Activated naive CD4-positive, alpha-beta T cell treated with anti-CD3 and anti-CD28 coated beads for 36 hours (primary cell): ENCODE data around the gene MCMBP. TPM values are rescaled to one million over a fixed set of nuclear protein-coding genes. Genes with fewer than 3 reads are reported as not detected.
"Not testable (repeated sequence)": the region's sequence is repeated elsewhere in the genome, so short reads cannot be mapped to it uniquely, and the experiment has no call there.

Experiments
- CTCF ChIA-PET: fragments of 350-600 bp; sonication (Branson Sonifier 250); formaldehyde crosslinking; loops from one replicate; lab custom pipeline; 2021; ENCODE audit warnings: antibody characterized with exemption; lab: Charles Lee
- DNase-seq: peaks from one replicate; pipeline ENCODE4 v3.0.0-alpha.2; 2020
- H3K27ac Mint-ChIP-seq: one replicate; pipeline ENCODE4 v1.8.0; 2021; ENCODE audit warnings: mild to moderate bottlenecking, mixed read lengths
- H3K27me3 Mint-ChIP-seq: one replicate; pipeline ENCODE4 v1.8.0; 2021; ENCODE audit warnings: low read depth, mixed read lengths
- H3K36me3 Mint-ChIP-seq: one replicate; pipeline ENCODE4 v1.8.0; 2021; ENCODE audit warnings: low read depth, mixed read lengths
- H3K4me1 Mint-ChIP-seq: one replicate; pipeline ENCODE4 v1.8.0; 2021; ENCODE audit warnings: low read depth, mixed read lengths
- H3K4me3 Mint-ChIP-seq: one replicate; pipeline ENCODE4 v1.8.0; 2021; ENCODE audit warnings: mild to moderate bottlenecking, moderate library complexity, mixed read lengths
- H3K9me3 Mint-ChIP-seq: one replicate; pipeline ENCODE4 v1.8.0; 2021; ENCODE audit warnings: mixed read lengths
- intact Hi-C: fragments of 100-400 bp; cut with micrococcal nuclease; formaldehyde crosslinking; loops from one replicate; pipeline ENCODE4 v1.15.1; 2023
- total RNA-seq, 2 experiments: library from RNA; stranded (reverse); gene quantifications; one replicate each; pipeline ENCODE4 v1.2.3, GENCODE V29; 2021

The MCMBP gene
- total RNA-seq, 2 experiments from 2014 or later, result 76.9 to 77.7 TPM

DNA sequence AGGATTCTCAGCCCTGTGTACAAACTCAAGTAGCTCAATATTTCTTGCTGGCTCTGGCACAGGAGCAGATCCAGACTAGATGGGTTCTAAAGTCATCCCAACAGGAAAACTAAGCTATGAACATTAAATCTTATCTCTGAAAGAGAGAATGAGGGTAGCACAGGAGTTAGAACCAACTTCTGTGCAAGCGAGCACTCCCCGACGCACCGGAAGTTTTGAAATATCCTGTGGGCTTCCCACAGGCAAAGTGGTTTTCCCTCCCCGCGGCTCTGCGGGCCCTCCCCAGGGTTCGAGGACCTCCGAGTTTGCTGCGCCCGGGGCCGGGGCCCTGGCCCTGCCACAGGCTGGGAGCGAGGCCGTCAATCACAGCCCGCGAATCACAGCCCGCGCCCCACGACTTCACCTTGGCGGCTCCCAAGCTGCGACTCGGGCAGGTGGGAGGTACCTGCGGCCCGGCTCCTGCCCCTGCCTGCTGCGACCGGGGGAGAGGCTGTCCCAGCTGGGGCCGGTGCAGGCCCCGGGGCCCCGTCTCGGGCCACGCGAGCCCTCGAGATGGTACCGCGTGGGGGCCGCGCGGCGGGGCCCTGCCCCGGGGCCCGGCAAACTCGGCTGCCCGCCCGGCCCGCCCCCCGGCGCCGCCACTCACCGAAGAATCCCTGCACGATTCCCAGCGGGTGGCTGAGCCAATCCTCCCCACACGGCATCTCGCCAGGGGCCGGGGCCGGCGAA lies 598 bp downstream of the MCMBP start:
- DNase-seq, result peak; percentile 68
- peak overlapping the region; percentile 86 for H3K27ac Mint-ChIP-seq
- peak overlapping the region; percentile 83 for H3K4me3 Mint-ChIP-seq
- H3K27me3 Mint-ChIP-seq, result no peaks in the 10 kb centered on the region
- CTCF ChIA-PET, result interaction anchor here (0.5 to 3.4 kb wide), 11 partner anchors 9 to 240 kb away, joined by 3 to 28 read pairs (median 3); partner anchors contain the start of gene SEC23IP
- H3K4me1 Mint-ChIP-seq, result peaks cover 44% of the 10 kb centered on the region
- intact Hi-C loops, result loop anchor here (1.0 to 2.0 kb wide), 7 partner anchors 13 to 1117 kb away; partner anchors contain the start of genes CACUL1, RGS10 and TIAL1
- no peaks in the 10 kb centered on the region for H3K9me3 Mint-ChIP-seq
- peaks cover 7% of the 10 kb centered on the region for H3K36me3 Mint-ChIP-seq

- peaks cover 21% of the 10 kb centered on the region for H3K36me3 Mint-ChIP-seq
- CTCF ChIA-PET, result interaction anchor here (1.5 kb wide), 1 partner anchor 10 kb away, joined by 8 read pairs; no protein-coding TSS in a partner anchor
- peak overlapping the region; percentile 7 for H3K4me3 Mint-ChIP-seq
- H3K27ac Mint-ChIP-seq, H3K27me3 Mint-ChIP-seq, DNase-seq, intact Hi-C loops, H3K9me3 Mint-ChIP-seq: not testable (repeated sequence)
- H3K4me1 Mint-ChIP-seq, result peaks cover 61% of the 10 kb centered on the region
Measured at GRCh38 chr10:119869398-119869797, 3.2 kb downstream of the MCMBP start.

DNA sequence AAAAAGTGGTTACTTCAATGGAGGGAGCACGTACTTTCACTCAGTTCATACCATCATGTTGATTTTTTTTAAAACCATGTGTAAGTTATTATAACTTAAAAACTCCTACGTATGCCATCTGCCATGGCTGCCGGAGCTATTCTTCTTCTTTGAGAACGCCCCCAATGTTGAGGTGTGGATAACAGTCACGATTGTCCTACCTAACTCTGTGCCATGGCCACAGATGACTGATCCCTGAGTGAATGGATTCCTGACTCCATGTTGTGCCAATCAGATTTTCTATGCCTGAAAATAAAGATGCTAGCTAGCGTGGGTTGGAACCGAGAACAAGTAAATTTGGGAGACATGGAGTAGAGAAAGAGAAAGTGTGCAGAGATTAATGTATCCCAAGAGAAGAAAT lies 5.3 kb downstream of the MCMBP start:
- Mint-ChIP-seq H3K36me3 (peaks cover 26% of the 10 kb centered on the region), H3K4me3 (no peak overlapping the region), H3K4me1 (peaks cover 66% of the 10 kb centered on the region), H3K27me3 (no peaks in the 10 kb centered on the region), H3K9me3 (no peaks in the 10 kb centered on the region), H3K27ac (no peak overlapping the region)
- CTCF ChIA-PET, result interaction anchor here (0.6 to 1.9 kb wide), 4 partner anchors 8 to 283 kb away, joined by 3 to 9 read pairs (median 4); no protein-coding TSS in a partner anchor
- DNase-seq, result no peak
- intact Hi-C loops, result no loop called here

GRCh38 chr10:119865699-119866240 lies 6.9 kb downstream of the MCMBP start:
- H3K36me3 Mint-ChIP-seq, result peaks cover 26% of the 10 kb centered on the region
- peaks cover 68% of the 10 kb centered on the region for H3K4me1 Mint-ChIP-seq
- H3K4me3 Mint-ChIP-seq, result no peak overlapping the region
- H3K27me3 Mint-ChIP-seq, result no peaks in the 10 kb centered on the region
- H3K27ac Mint-ChIP-seq, result no peak overlapping the region
- H3K9me3 Mint-ChIP-seq, result no peaks in the 10 kb centered on the region
- CTCF ChIA-PET, result no interaction called here
- intact Hi-C loops, result no loop called here
- DNase-seq, result no peak

DNA sequence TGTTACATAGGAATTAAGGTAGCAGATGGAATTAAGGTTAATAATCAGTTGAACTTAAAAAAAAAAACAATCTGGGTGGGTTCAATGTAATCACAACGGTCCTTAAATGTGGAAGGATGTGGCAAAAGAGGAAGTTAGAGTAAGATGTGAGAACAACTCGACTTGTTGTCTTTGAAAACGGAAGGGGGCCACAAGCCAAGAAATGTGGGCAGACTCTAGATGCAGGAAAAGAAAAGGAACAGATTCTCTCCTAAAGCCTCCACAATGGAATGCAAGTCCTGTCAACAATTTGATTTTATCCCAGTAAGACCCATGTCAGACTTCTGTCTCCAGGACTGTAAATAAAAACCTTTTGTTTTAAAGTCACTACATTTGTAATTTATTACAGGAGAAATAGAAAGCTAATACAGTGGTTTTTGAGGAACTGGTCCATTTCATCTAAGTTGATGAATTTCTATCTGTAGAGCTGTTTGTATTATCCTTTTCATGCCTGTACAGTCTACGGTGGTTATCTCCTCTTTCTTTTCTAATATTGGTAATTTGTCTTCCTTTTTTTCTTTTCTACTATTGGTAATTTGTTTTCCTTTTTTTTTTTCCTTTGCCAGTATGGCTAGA lies 8.6 kb downstream of the MCMBP start:
- CTCF ChIA-PET, result interaction anchor here (0.8 to 1.0 kb wide), 2 partner anchors 9 to 178 kb away, joined by 3 to 4 read pairs; no protein-coding TSS in a partner anchor
- no peak for DNase-seq
- Mint-ChIP-seq H3K27ac (no peak overlapping the region), H3K27me3 (no peaks in the 10 kb centered on the region), H3K4me3 (no peak overlapping the region), H3K36me3 (peaks cover 29% of the 10 kb centered on the region), H3K4me1 (peaks cover 70% of the 10 kb centered on the region), H3K9me3 (no peaks in the 10 kb centered on the region)
- intact Hi-C loops, result no loop called here

- Mint-ChIP-seq H3K27me3 (no peaks in the 10 kb centered on the region), H3K4me3 (no peak overlapping the region), H3K36me3 (peaks cover 30% of the 10 kb centered on the region), H3K27ac (no peak overlapping the region), H3K4me1 (peaks cover 60% of the 10 kb centered on the region), H3K9me3 (no peaks in the 10 kb centered on the region)
- intact Hi-C loops, result no loop called here
- CTCF ChIA-PET, result interaction anchor here (0.6 to 1.4 kb wide), 3 partner anchors 9 to 179 kb away, joined by 3 to 5 read pairs (median 3); no protein-coding TSS in a partner anchor
- no peak for DNase-seq
Measured at GRCh38 chr10:119862524-119862923, 10.1 kb downstream of the MCMBP start.

- Mint-ChIP-seq H3K27ac (peak overlapping the region; percentile 10), H3K9me3 (no peaks in the 10 kb centered on the region), H3K4me3 (no peak overlapping the region), H3K27me3 (no peaks in the 10 kb centered on the region), H3K36me3 (peaks cover 29% of the 10 kb centered on the region), H3K4me1 (peaks cover 53% of the 10 kb centered on the region)
- no peak for DNase-seq
- intact Hi-C loops, result no loop called here
- CTCF ChIA-PET, result interaction anchor here (0.6 to 3.9 kb wide), 6 partner anchors 11 to 208 kb away, joined by 3 to 32 read pairs (median 10); partner anchors contain the start of gene MCMBP
Measured at GRCh38 chr10:119860866-119861607, 11.6 kb downstream of the MCMBP start.

GRCh38 chr10:119859420-119860258 lies 13.0 kb downstream of the MCMBP start:
- CTCF ChIA-PET, result interaction anchor here (0.6 to 3.9 kb wide), 40 partner anchors 8 to 674 kb away, joined by 3 to 32 read pairs (median 4); partner anchors contain the start of gene MCMBP
- intact Hi-C loops, result loop anchor here (1.0 to 10.0 kb wide), 7 partner anchors 12 to 665 kb away; no protein-coding TSS in a partner anchor
- Mint-ChIP-seq H3K9me3 (no peaks in the 10 kb centered on the region), H3K27me3 (no peaks in the 10 kb centered on the region), H3K4me3 (no peak overlapping the region), H3K27ac (no peak overlapping the region), H3K4me1 (peaks cover 43% of the 10 kb centered on the region), H3K36me3 (peaks cover 26% of the 10 kb centered on the region)
- no peak for DNase-seq

GRCh38 chr10:119858063-119858462 lies 14.6 kb downstream of the MCMBP start:
- Mint-ChIP-seq H3K27ac (no peak overlapping the region), H3K4me3 (no peak overlapping the region), H3K4me1 (peaks cover 35% of the 10 kb centered on the region), H3K9me3 (no peaks in the 10 kb centered on the region), H3K27me3 (no peaks in the 10 kb centered on the region), H3K36me3 (peaks cover 19% of the 10 kb centered on the region)
- no peak for DNase-seq
- CTCF ChIA-PET, result interaction anchor here (0.6 to 3.9 kb wide), 8 partner anchors 9 to 172 kb away, joined by 3 to 32 read pairs (median 8); no protein-coding TSS in a partner anchor
- intact Hi-C loops, result loop anchor here (5.0 to 10.0 kb wide), 3 partner anchors 44 to 663 kb away; no protein-coding TSS in a partner anchor

DNA sequence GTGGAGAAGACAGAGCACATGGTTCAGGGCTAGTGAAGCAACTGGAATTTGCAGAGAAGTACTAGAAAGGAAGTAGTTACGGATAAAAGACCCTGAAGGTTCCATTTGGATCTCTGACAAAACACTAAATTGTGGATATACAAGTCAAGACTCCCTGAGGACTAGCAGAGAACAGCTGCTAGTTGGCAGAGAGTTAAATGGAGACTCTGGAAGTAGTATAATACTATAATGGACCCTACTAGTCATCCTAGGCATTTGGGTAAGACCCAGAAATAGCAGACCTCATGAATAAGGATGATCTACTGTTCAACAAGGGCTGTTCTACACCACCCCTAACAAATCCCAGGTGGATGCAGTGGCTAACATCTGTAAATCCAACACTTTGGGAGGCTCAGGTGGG lies 19.1 kb downstream of the MCMBP start:
- H3K27ac Mint-ChIP-seq, result no peak overlapping the region
- no peak for DNase-seq
- no peaks in the 10 kb centered on the region for H3K9me3 Mint-ChIP-seq
- no peak overlapping the region for H3K4me3 Mint-ChIP-seq
- CTCF ChIA-PET, result interaction anchor here (0.5 kb wide), 1 partner anchor 116 kb away, joined by 4 read pairs; no protein-coding TSS in a partner anchor
- H3K27me3 Mint-ChIP-seq, result no peaks in the 10 kb centered on the region
- intact Hi-C loops, result loop anchor here (10.0 kb wide), 2 partner anchors 481 to 659 kb away; no protein-coding TSS in a partner anchor
- peaks cover 28% of the 10 kb centered on the region for H3K36me3 Mint-ChIP-seq
- H3K4me1 Mint-ChIP-seq, result no peaks in the 10 kb centered on the region

DNA sequence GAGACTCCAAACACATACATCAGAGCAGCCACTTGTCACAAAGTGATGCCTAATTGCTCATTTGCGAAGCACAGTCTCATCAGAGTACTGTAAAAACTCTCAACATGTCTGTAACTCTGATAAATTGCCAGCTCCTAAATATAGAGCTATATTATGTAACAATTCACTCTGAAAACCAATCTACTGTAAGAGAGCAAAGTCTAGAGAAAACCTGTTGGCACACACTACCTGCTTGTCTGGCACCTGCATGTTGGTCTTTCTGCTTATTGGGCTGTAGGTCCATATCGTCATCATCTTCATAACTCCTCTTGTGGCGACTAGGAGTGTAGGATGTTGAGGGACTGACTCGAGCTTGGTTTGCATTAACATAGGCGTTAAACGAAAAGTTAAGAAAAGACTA lies 19.8 kb downstream of the MCMBP start:
- Mint-ChIP-seq H3K27me3 (no peaks in the 10 kb centered on the region), H3K9me3 (no peaks in the 10 kb centered on the region), H3K4me3 (no peak overlapping the region), H3K36me3 (peaks cover 32% of the 10 kb centered on the region), H3K4me1 (no peaks in the 10 kb centered on the region), H3K27ac (no peak overlapping the region)
- DNase-seq, result no peak
- CTCF ChIA-PET, result no interaction called here
- intact Hi-C loops, result loop anchor here (10.0 kb wide), 2 partner anchors 482 to 658 kb away; no protein-coding TSS in a partner anchor
